HG03457 (cell line): Measurements from ENCODE around the gene THEMIS2.
"Not testable (repeated sequence)": the region's sequence is repeated elsewhere in the genome, so short reads cannot be mapped to it uniquely, and the experiment has no call there.

ENCODE experiments used
- ATAC-seq: cut with Tn5 transposase; IDR thresholded peaks from one replicate; pipeline ENCODE4 v1.9.1; 2021; ENCODE audit warnings: moderate number of reproducible peaks; ENCODE audit not compliant: unreplicated experiment

THEMIS2 gene

DNA sequence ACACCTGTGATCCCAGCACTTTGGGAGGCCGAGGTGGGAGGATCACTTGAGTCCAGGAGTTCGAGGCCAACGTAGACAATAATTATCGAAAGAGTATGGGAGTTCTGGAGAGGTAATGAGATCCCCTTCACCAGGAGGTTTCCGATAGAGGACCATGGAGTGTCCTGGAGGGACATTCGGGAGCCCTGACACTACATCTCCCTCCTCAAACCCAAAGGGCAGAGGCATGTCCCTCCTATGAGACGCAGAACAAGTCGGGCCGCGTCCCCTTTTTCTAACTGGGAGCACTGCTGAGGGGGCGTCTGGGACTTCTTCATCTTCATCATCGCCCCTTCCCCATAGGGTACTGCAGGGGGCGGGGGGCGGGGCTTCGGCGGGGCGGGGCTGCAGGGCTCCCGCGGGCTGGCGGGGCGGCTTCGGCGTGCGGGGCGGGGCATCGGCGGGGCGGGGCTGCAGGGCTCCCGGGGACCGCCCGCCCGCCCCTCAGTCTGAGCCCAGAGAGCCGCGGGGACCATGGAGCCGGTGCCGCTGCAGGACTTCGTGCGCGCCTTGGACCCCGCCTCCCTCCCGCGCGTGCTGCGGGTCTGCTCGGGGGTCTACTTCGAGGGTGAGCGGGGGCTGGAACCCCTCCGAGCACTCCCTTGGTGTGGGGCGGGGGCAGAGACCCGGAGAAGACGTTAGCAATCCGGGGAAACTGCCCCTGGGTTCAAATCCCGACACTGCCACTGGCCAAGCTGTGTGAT, at the start of gene THEMIS2:
Gene THEMIS2 (plus strand): TSS at position 486 of the 743 bp plus-strand sequence. CDS start 28 bp downstream, at position 514.
- no peak for ATAC-seq

DNA sequence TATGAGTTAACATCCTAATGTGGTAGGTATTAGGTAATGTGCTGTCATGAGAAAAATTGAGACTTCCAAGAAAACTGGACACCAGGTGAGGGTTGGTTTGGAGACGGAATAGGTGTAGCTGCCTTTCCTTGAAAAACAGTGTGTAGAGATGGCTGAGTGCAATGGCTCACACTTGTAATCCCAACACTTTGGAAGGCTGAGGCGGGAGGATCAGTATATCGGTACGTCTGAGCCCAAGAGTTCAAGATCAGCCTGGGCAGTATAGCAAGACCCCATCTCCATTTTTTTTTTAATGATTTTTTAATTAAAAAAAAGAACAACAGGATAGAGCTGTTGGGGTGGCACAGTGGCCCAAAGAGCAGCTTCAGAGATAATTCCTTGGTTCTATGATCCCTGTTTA, 48.6 kb upstream of the THEMIS2 start:
- no peak for ATAC-seq

DNA sequence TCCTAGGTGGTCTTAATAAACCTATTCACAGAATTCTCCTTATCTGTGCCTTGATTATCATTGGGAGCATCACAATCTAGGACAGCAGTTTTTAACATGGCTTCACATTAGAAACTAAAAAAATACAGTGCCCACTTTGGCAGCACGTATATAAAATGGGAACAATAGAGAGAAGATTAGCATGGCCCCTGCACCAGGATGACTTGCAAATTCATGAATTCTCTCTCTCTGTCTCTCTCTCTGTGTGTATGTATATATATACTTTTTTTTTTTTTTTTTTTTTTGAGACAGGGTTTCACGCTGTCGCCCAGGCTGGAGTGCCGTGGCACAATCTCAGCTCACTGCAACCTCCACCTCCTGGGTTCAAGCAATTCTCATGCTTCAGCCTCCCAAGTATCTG, 47.9 kb upstream of the THEMIS2 start:
- ATAC-seq: no peak

DNA sequence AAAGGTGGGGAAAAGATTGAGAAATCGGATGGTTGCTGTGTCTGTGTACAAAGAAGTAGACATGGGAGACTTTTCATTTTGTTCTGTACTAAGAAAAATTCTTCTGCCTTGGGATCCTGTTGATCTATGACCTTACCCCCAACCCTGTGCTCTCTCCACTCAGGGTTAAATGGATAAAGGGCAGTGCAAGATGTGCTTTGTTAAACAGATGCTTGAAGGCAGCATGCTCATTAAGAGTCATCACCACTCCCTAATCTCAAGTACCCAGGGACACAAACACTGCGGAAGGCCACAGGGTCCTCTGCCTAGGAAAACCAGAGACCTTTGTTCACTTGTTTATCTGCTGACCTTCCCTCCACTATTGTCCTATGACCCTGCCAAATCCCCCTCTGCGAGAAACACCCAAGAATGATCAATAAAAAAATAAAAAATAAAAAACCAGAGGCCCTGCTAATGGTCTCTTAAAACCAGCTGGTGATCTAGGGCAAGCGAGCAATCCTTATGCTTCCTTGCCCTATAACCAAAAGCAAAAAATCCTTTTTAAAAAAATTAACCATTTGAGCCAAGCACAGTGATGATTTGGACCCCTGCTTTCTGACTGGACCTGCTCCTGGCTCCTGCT, 42.9 kb upstream of the THEMIS2 start:
- ATAC-seq: not testable (repeated sequence)

DNA sequence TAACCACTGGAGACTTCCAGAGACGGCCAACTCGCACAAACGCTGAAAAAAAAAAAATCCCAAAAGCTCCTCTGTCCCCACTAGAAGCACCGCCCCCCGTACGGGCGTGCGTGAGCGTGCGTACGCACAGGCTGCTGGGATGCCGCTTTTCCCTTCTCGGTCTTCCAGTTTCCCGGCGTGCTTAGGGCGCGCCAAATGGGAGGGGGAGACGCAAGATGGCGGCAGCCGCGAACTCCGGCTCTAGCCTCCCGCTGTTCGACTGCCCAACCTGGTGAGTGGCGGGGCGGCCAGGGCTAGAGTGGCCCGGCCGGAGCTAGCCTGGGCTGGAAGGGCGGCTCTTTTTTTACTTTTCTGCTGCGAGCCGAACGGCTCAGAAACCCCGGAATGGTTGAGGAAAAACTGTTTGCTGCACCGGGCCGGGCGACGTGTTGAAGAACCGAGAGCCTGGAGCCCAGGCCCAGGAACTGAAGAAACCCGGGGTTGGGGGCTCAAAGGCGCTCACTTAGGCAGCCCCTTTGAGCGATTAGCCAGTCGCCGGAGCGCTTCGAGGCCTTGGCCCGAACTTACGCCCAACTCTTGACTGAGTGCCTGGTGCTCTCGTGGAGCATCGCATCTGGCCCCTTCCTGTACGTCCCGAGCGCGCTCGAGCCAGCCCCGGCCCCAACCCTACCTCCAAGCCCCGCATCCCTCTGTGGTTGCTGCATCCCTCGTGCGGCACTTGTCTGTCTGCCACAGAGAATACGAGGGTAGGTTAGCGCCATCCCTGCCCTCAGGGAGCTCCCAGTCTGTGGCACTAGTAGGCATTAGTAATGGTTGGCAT, 41.5 kb upstream of the THEMIS2 start, which contains the start of gene PPP1R8:
Gene PPP1R8 (plus strand): TSS at position 162 of the 820 bp plus-strand sequence. CDS start 54 bp downstream, at position 216.
- peak; percentile 81 for ATAC-seq

DNA sequence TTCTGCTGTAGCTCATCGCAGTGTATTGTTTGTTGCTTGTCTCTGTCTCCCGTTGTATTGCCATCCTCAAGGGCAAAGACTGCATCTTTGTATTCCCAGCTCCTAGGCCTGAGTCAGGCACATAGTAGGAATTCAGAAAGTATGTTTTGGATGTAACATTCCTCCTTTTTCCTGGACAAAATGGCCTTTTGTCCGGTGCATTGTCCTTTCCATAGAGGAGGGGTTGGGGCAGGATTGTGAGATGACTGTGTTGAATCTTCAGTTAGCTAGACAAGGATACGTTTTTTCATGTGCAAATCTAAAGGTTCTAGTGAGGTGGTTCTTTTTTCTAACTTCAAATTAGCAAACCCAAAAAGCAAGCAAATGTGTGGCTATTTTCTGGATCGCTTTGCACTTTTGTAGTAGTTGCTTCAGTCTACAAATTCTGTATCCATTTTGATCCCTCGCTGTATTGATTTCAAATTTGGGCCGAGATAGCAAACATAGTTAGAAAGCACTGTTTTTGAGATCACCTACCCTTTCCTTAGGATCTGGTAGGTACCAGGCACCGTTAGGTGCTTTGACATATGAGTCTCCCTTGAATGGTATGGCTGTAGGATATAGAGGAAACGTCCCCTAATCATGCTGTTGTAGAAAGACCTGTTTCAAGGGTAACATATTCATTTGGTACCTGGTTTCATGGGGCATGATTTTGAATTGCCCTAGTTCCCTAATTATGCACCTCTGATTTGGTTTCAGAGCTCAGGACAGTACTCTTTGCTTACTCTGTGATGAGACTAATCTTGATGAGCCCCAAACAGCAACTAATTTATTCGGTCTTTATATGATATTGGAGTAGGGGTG, 40.6 kb upstream of the THEMIS2 start:
- no peak for ATAC-seq

DNA sequence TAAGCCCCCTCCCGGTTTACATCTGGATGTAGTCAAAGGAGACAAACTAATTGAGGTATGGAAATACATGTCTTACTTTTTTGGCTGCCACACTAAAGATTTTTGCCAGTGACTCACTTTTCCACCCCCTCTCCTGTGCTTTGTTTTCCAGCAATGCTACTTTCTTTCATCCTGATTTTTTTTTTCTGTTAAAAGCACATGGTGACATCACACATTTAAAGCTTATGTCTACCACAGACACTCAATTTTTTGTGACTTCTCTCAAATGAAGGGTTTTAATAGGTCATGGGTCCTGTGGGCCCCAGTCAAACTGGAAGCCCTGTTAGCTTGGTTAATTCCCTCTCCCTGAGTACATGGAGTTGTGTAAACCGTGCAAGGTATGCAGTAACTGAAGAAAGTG, 39.6 kb upstream of the THEMIS2 start:
- no peak for ATAC-seq

DNA sequence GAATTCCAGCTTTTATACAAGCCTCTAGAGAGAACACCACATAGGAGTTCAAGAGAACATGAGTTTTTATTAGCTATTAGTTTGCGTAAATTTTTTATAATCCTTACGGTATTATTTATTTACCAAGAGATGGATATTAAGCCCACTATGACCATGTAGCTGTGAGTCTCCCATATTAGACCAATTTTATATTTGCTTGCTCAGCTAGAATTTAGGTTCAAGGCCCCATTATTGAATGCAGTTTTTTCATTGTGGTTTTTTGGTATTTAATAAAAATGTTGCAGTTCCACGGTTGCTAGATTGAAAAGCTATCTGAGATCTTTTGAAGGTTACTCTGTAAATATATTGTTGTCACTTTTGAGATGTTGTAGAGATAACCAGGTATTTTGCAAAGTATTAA, 38.9 kb upstream of the THEMIS2 start:
- no peak for ATAC-seq

DNA sequence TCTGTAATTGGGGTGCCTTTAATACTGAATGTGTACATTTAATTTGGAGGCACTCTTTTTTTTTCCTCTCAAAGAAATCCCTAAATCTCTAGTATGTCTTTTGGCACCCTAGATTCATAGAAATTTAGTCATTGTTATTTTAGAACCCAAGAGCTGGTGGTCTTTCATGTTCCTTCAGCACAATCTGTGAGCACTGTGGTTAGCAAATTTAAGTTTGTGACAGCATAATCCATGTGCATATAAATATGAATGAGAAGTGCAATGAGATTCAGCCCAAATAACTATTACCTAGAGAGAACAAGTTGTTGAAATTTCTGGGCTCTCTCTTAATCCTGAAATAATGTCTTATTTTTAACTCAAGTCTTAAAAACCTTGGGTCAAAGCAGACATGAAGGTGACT, 37.3 kb upstream of the THEMIS2 start:
- ATAC-seq: no peak

DNA sequence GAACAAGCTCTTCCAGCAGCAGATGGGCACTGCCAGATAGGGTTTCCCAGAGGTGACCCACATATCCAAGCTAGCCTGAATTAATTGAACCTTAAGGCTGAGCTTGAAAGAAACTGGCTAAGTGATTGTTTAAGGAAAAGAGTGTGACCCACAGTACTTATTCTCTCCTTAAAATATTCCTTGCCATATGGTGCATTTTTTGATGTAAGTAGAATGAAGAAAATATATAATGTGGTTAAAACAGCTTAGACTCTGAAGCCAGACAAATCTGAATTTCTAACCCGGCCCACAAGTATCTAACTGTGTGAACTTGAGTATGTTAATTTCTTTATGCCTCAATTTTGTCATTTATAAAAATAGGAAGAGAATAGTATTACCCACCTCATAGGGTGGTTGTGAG, 36.8 kb upstream of the THEMIS2 start:
- ATAC-seq: no peak

DNA sequence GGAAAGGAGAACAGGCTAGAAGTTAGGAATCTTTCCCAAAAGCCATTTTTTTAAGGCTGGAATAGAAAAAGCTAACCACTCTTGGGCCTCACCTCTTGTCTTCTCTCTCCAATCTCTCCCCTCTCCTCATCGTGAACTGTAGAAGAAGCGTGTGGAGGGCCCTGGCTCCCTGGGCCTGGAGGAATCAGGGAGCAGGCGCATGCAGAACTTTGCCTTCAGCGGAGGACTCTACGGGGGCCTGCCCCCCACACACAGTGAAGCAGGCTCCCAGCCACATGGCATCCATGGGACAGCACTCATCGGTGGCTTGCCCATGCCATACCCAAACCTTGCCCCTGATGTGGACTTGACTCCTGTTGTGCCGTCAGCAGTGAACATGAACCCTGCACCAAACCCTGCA, 22.4 kb upstream of the THEMIS2 start:
- no peak for ATAC-seq

DNA sequence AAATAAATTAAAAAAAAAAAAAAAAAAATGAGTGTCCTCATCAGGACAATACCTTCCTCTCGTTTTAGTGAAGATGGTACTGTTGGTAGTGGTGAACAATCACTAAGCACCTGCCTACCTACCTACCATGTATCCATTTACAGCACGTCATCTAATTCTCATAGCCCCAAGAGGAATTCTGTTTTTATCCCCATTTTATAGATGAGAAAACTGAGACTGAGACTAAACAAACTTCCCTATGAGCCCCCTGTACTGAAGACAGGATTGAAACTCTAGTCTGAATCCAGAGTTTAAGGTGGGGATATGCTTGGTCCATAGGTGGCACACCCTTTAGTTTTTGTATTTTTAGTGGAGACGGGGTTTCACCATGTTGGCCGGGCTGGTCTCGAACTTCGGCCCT, 17.3 kb upstream of the THEMIS2 start:
- no peak for ATAC-seq

DNA sequence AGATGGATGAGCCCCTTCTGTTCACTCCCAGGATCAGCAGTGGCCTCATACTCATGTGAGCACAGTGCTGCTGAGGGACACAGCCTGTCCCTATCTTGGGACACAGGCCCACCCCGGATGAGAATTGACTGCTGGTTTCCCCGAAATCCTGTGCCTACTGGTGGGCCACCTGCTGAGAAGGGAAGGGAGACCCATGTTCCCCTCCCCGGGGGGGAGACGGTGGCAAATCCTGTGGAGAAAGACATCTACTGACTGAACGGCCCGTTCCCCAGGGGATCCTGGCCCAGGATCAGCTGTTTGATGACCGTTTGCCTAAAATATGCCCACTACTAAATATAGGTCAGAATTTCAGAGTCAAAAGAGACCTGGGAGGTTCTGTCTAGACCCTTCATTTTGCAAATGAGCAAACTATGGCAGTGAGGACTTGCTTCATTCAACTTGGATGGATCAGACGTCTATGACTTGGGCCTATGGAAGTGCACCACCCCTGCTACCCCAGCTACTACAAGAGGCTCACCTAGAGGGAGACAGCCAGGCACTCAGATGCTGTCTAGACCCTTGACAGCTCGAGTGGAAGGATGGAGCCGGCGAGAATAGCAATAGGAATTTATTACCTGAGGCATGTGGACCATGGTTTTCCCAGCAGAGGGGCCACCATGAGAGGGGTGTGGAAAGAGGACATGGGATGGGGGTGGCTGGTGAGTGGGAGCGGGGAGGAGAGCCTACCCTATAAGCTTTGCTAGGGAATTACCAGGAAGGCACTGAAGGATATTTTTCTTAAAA, 15.6 kb upstream of the THEMIS2 start:
- no peak for ATAC-seq

DNA sequence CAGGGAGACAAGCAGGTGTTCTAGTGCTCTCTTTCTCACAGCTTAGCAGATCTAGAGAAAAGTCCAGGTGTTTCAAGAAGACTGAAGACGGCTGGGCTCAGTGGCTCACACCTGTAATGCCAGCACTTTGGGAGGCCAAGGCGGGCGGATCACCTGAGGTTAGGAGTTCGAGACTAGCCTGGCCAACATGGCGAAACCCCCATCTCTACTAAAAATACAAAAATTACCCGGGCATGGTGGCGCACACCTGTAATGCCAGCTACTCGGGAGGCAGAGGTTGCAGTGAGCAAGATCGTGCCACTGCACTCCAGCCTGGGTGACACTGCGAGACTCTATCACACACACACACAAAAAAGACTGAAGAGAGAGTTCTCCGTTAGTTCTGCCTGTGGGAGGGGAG, 14.8 kb upstream of the THEMIS2 start:
- ATAC-seq: not testable (repeated sequence)

DNA sequence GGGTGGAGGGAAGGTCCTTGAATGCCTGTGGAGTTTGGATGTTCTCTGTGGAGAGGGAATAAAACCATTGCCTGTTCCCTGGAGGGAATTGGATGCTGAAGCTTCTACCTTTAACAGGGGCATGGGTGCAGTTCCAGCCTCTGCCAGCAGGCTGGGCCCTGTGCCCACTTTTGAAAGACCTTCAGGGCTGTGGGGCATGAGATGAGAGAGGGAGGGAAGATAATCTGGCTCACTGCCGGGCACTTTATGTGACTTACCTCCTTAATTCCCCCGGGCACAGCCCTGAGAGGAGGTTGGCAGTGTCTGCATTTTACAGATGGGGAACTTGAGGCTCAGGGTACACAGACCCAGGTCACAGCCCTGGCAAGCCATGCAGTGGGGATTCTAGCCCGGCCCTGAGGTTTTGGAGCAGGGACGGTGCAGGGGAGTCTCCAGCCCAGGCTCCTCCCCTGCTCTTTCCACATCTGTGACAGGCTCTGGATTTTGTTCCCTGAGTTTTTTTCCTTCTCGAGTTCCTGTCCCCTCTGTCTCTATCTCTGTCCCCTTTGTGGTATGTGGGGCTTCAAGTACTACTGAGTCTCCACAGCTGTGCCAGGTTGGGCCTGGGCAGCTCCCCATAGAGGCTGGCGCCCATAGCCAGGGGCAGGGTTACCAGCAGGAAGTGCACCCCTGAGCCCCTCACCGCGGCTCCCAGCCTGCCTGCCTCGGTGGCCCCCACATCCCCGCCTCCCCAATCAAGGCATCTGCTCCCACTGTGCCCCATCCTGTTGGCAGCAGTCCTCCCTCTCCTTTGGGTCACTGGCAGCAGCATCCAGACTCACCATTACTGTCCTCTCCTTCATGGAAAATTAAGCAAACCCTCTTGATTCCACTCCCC, 14.0 kb upstream of the THEMIS2 start:
- peak; percentile 51 for ATAC-seq

DNA sequence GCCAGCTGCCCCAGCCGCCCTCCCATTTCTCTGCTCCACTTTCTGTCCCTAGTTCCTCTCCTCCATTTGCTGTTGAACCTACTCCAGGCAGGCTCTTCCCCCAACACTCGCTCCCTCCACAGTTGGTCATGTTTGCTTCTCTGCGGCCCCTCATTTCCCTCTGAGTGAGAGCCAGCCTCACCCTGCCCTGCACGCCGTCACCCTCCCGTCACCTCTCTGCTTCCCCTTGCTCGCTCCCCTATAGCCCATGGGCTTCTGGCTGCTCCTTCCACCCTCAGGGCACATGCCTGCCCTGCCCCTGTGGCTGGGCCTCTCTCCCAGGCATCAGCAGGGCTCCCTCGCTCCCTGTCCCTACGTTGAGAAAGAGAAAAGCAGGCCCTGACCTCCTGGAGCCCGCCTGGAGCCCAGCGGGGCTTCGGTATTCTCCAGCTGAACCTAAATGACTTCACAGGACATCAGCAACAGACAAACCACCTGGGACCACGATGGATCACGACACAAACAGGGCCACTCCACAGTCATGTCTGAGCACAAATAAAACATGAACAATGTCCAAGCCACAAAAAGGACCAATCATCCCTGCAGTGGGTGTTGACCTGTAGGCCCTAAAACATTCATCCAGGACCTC, 13.3 kb upstream of the THEMIS2 start:
- ATAC-seq: no peak

DNA sequence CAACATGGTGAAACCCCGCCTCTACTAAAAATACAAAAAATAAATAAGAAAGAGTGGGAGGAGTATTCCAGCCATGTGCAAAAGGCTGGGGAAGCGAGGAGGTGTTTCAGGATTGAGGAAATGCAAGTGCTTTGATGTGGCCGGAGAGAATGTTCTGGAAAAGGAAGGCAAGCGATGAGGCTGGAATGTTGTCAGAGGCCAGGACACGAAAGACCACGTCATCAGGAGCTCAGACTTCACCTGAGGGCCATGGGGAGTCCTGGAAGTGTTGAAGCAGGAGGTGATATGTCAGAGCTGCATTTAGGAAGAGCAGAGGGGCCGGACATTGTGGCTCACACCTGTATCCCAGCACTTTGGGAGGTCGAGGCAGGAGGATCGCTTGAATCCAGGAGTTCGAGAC, 10.9 kb upstream of the THEMIS2 start:
- no peak for ATAC-seq

DNA sequence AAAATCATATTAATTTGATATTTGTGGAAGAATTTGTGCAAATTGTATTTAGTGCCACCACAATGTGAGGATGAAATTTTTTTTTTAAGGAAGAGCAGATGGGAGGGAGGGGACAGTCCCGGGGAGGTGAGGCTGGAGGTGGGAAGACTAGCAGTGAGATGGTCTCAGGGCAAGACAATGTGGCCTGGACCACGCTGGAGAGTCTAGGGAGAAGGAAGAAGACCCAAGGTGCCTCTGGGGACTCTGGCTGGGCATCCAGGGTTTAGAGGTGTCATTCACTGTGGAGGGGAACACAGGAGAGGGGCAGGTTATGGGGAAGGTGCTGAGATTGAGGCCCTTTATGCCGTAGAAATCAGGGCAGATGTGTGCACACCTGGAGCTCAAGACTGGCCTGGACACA, 10.3 kb upstream of the THEMIS2 start:
- ATAC-seq: no peak
